ENCODE measurements around the gene FIZ1. TPM values are rescaled to one million over a fixed set of nuclear protein-coding genes. Genes with fewer than 3 reads are reported as not detected.

The FIZ1 gene
- total and polyA plus RNA-seq, 2 experiments from 2014 or later: 5.4 to 10.1 TPM

- TF ChIP-seq CTCF (conservative IDR thresholded peaks at IDR 0.05; ENCODE audit: low read depth in 2 of 2) (no peak), ETS1 (IDR thresholded peaks at IDR 0.05) (no peak)
These were observed 21.9 kb upstream of the FIZ1 start (continued) for GRCh38 chr19:55621205-55621672.

DNA sequence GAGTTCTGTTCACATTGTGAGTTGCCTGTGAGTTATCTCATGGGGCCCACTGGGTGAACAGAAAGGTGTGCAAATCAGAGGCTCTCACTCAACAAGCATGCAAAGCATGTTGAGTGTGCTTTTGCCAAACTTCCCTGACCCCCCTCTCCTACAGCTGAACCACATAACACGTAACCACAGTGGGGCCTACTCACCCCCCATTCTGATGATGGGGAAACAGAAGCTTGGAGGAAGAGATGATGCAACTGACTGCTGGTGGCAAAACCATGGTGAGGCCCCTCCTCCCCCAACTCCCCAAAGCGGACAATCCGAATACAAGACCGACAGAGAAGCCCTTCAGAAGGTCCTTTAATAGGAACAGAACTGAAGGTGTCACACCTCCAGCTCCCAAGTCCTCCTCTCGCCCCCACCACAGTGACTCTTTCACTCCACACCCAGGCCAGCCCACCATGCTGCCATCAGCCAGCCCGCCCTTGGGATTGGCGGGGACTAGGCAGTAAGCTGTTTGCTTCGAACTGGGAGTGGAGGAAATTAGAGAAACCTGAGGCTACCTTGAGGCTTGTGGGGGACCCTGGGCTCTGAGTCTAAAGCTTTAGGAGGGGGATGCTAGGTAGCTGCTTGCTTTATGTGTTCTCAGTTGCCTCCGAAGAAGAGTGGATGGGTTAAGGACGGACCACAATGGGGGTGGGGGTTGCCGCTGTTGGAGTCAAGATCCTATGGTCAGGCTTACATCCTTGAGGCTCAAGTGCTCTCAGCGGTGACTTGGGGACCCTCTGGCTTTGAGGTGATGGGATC lies 21.3 kb upstream of the FIZ1 start:
- peaks cover 24% of the 10 kb centered on the region for H3K27me3 Mint-ChIP-seq (ENCODE audit: insufficient read depth, low read depth, poor library complexity)
- Histone ChIP-seq H2AFZ (no peak overlapping the region), H3K9me2 (ENCODE audit: insufficient read depth) (no peaks in the 10 kb centered on the region), H3K79me2 (replicated peaks; ENCODE audit: insufficient read depth) (peaks cover 9% of the 10 kb centered on the region), H3K27me3 (ENCODE audit: insufficient read depth) (no peaks in the 10 kb centered on the region), H3K4me1 (ENCODE audit: insufficient read depth) (no peaks in the 10 kb centered on the region; the same call in 1 of the 2 replicates), H3K27ac (ENCODE audit: low read depth) (no peak overlapping the region), H3F3A (replicated peaks; ENCODE audit: low read depth) (peaks cover 12% of the 10 kb centered on the region), H3K4me2 (no peak overlapping the region), H4K20me1 (replicated peaks; ENCODE audit: insufficient read depth) (peaks cover 5% of the 10 kb centered on the region), H3K4me3 (no peak overlapping the region), H3K36me3 (ENCODE audit: insufficient read depth) (no peaks in the 10 kb centered on the region)
- H3K9me3 Mint-ChIP-seq: peaks cover 5% of the 10 kb centered on the region
- peaks cover 16% of the 10 kb centered on the region; the same call in 2 of the 3 replicates for H3K4me1 Mint-ChIP-seq
- ATAC-seq: no peak
- no peak overlapping the region; the same call in 1 of the 2 replicates for H3K27ac Mint-ChIP-seq
- DNase-seq (ENCODE audit: low spot score): no peak
- H3K36me3 Mint-ChIP-seq (ENCODE audit: low read depth): peaks cover 48% of the 10 kb centered on the region
- no peak overlapping the region for H3K4me3 Mint-ChIP-seq
- no peak for TF ChIP-seq EZH2 (IDR thresholded peaks at IDR 0.05; ENCODE audit: low read depth, unreplicated experiment)
- no peak for TF ChIP-seq JUNB (IDR thresholded peaks at IDR 0.05; ENCODE audit: unreplicated experiment)
- no peak for TF ChIP-seq CTCF (conservative IDR thresholded peaks at IDR 0.05; ENCODE audit: low read depth in 2 of 2)
- TF ChIP-seq, protein P1, sequence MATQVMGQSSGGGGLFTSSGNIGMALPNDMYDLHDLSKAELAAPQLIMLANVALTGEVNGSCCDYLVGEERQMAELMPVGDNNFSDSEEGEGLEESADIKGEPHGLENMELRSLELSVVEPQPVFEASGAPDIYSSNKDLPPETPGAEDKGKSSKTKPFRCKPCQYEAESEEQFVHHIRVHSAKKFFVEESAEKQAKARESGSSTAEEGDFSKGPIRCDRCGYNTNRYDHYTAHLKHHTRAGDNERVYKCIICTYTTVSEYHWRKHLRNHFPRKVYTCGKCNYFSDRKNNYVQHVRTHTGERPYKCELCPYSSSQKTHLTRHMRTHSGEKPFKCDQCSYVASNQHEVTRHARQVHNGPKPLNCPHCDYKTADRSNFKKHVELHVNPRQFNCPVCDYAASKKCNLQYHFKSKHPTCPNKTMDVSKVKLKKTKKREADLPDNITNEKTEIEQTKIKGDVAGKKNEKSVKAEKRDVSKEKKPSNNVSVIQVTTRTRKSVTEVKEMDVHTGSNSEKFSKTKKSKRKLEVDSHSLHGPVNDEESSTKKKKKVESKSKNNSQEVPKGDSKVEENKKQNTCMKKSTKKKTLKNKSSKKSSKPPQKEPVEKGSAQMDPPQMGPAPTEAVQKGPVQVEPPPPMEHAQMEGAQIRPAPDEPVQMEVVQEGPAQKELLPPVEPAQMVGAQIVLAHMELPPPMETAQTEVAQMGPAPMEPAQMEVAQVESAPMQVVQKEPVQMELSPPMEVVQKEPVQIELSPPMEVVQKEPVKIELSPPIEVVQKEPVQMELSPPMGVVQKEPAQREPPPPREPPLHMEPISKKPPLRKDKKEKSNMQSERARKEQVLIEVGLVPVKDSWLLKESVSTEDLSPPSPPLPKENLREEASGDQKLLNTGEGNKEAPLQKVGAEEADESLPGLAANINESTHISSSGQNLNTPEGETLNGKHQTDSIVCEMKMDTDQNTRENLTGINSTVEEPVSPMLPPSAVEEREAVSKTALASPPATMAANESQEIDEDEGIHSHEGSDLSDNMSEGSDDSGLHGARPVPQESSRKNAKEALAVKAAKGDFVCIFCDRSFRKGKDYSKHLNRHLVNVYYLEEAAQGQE (IDR thresholded peaks at IDR 0.05; ENCODE audit: unreplicated experiment): no peak
- TF ChIP-seq, protein P2, sequence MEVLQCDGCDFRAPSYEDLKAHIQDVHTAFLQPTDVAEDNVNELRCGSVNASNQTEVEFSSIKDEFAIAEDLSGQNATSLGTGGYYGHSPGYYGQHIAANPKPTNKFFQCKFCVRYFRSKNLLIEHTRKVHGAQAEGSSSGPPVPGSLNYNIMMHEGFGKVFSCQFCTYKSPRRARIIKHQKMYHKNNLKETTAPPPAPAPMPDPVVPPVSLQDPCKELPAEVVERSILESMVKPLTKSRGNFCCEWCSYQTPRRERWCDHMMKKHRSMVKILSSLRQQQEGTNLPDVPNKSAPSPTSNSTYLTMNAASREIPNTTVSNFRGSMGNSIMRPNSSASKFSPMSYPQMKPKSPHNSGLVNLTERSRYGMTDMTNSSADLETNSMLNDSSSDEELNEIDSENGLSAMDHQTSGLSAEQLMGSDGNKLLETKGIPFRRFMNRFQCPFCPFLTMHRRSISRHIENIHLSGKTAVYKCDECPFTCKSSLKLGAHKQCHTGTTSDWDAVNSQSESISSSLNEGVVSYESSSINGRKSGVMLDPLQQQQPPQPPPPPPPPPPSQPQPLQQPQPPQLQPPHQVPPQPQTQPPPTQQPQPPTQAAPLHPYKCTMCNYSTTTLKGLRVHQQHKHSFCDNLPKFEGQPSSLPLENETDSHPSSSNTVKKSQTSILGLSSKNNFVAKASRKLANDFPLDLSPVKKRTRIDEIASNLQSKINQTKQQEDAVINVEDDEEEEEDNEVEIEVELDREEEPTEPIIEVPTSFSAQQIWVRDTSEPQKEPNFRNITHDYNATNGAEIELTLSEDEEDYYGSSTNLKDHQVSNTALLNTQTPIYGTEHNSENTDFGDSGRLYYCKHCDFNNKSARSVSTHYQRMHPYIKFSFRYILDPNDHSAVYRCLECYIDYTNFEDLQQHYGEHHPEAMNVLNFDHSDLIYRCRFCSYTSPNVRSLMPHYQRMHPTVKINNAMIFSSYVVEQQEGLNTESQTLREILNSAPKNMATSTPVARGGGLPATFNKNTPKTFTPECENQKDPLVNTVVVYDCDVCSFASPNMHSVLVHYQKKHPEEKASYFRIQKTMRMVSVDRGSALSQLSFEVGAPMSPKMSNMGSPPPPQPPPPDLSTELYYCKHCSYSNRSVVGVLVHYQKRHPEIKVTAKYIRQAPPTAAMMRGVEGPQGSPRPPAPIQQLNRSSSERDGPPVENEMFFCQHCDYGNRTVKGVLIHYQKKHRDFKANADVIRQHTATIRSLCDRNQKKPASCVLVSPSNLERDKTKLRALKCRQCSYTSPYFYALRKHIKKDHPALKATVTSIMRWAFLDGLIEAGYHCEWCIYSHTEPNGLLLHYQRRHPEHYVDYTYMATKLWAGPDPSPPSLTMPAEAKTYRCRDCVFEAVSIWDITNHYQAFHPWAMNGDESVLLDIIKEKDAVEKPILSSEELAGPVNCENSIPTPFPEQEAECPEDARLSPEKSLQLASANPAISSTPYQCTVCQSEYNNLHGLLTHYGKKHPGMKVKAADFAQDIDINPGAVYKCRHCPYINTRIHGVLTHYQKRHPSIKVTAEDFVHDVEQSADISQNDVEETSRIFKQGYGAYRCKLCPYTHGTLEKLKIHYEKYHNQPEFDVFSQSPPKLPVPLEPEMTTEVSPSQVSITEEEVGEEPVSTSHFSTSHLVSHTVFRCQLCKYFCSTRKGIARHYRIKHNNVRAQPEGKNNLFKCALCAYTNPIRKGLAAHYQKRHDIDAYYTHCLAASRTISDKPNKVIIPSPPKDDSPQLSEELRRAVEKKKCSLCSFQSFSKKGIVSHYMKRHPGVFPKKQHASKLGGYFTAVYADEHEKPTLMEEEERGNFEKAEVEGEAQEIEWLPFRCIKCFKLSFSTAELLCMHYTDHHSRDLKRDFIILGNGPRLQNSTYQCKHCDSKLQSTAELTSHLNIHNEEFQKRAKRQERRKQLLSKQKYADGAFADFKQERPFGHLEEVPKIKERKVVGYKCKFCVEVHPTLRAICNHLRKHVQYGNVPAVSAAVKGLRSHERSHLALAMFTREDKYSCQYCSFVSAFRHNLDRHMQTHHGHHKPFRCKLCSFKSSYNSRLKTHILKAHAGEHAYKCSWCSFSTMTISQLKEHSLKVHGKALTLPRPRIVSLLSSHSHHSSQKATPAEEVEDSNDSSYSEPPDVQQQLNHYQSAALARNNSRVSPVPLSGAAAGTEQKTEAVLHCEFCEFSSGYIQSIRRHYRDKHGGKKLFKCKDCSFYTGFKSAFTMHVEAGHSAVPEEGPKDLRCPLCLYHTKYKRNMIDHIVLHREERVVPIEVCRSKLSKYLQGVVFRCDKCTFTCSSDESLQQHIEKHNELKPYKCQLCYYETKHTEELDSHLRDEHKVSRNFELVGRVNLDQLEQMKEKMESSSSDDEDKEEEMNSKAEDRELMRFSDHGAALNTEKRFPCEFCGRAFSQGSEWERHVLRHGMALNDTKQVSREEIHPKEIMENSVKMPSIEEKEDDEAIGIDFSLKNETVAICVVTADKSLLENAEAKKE (CRISPR knock-in tag; IDR thresholded peaks at IDR 0.05): no peak
- TF ChIP-seq EZH2phosphoT487 (IDR thresholded peaks at IDR 0.05; ENCODE audit: unreplicated experiment): no peak
